SK-N-SH (cell line): ENCODE results near the gene CCDC179. TPM values are rescaled to one million over a fixed set of nuclear protein-coding genes. Genes with fewer than 3 reads are reported as not detected.

Source experiments
- CTCF ChIA-PET: fragments of 300-600, 350-600 bp; formaldehyde crosslinking; extraction: SDS; loops from one replicate; lab custom pipeline; 2021; lab: Yijun Ruan, JAX
- POLR2A ChIA-PET: fragments of 350-600 bp; sonication (Branson Sonifier 250); formaldehyde crosslinking; extraction: SDS; loops from one replicate; lab custom pipeline; 2020; ENCODE audit warnings: antibody characterized with exemption, inconsistent platforms; lab: Yijun Ruan, JAX
- DNase-seq: peaks from one replicate; pipeline ENCODE4 v3.0.0; 2012
- H2AFZ ChIP-seq: fragments of 200-600 bp; sonication (generic); 2 replicates; pipeline ENCODE4 v1.8.1; 2016; ENCODE audit warnings: antibody characterized with exemption, mild to moderate bottlenecking, low read depth
- H3F3A ChIP-seq: fragments of 200-600 bp; sonication (generic); replicated peaks from 2 replicates; pipeline ENCODE3; 2016; ENCODE audit warnings: antibody characterized with exemption, mild to moderate bottlenecking; ENCODE audit not compliant: insufficient read depth
- H3K27ac ChIP-seq, 2 experiments: fragments of 200-500 bp in 1 of 2; fragments of 200-600 bp in 1 of 2; sonication (Bioruptor generic) in 1 of 2; sonication (generic), shearing (Covaris generic) in 1 of 2; 2 replicates each; pipeline versions ENCODE4 v1.5.1 to v1.6.1; 2014 to 2016; ENCODE audit warnings: low read depth in 2 of 2, inconsistent platforms in 1 of 2, low read length in 1 of 2, mild to moderate bottlenecking in 1 of 2, mixed read lengths in 1 of 2
- H3K27me3 ChIP-seq: fragments of 200-600 bp; sonication (generic), shearing (Covaris generic); 2 replicates; pipeline ENCODE4 v1.6.1; 2016; ENCODE audit warnings: mixed run types; ENCODE audit not compliant: insufficient read depth
- H3K36me3 ChIP-seq, 2 experiments: fragments of 200-500 bp in 1 of 2; fragments of 200-600 bp in 1 of 2; sonication (Bioruptor generic) in 1 of 2; sonication (generic) in 1 of 2; replicated peaks in 1 of 2; 2 replicates each; pipeline versions ENCODE3 to v1.5.1; 2014 to 2016; ENCODE audit warnings: low read length in 1 of 2, mild to moderate bottlenecking in 1 of 2; ENCODE audit not compliant: insufficient read depth in 2 of 2, control insufficient read depth in 1 of 2
- H3K4me1 ChIP-seq, 2 experiments: fragments of 200-500 bp in 1 of 2; fragments of 200-600 bp in 1 of 2; sonication (Bioruptor generic) in 1 of 2; sonication (generic), shearing (Covaris generic) in 1 of 2; 2 replicates each; pipeline versions ENCODE4 v1.5.1 to v1.6.1; 2014 to 2016; ENCODE audit warnings: low read depth in 1 of 2, low read length in 1 of 2, mixed run types in 1 of 2; ENCODE audit not compliant: insufficient read depth in 2 of 2, control insufficient read depth in 1 of 2
- H3K4me2 ChIP-seq: fragments of 200-600 bp; sonication (generic), shearing (Covaris generic); 2 replicates; pipeline ENCODE4 v1.6.1; 2017; ENCODE audit warnings: mixed run types
- H3K4me3 ChIP-seq, 2 experiments: fragments of 200-500 bp in 1 of 2; fragments of 200-600 bp in 1 of 2; sonication (Bioruptor generic) in 1 of 2; sonication (generic), shearing (Covaris generic) in 1 of 2; 2 replicates each; pipeline versions ENCODE4 v1.5.1 to v1.8.1; 2014 to 2016; ENCODE audit warnings: low read depth in 2 of 2, inconsistent platforms in 1 of 2, low read length in 1 of 2, mild to moderate bottlenecking in 1 of 2, mixed read lengths in 1 of 2, moderate library complexity in 1 of 2
- H3K79me2 ChIP-seq: fragments of 200-600 bp; sonication (generic); 2 replicates; pipeline ENCODE4 v1.8.1; 2017; ENCODE audit warnings: mild to moderate bottlenecking; ENCODE audit not compliant: insufficient read depth
- H3K9ac ChIP-seq: fragments of 200-600 bp; sonication (generic); 2 replicates; pipeline ENCODE4 v1.6.1; 2017; ENCODE audit warnings: mixed run types
- H3K9me2 ChIP-seq: fragments of 200-600 bp; sonication (generic); 2 replicates; pipeline ENCODE4 v1.6.1; 2017; ENCODE audit warnings: mixed run types
- H3K9me3 ChIP-seq: fragments of 200-600 bp; sonication (generic); 2 replicates; pipeline ENCODE4 v1.6.1; 2017; ENCODE audit warnings: mixed run types, mild to moderate bottlenecking, moderate library complexity
- H4K20me1 ChIP-seq: fragments of 200-600 bp; sonication (generic); 2 replicates; pipeline ENCODE4 v1.6.1; 2017; ENCODE audit warnings: mild to moderate bottlenecking, mixed run types; ENCODE audit not compliant: insufficient read depth
- CTCF ChIP-seq: fragments of 200-600 bp; sonication (generic); IDR thresholded peaks from 2 replicates; pipeline ENCODE4 v1.6.1; 2017; ENCODE audit warnings: antibody characterized with exemption, mild to moderate bottlenecking, moderate library complexity
- EZH2phosphoT487 ChIP-seq: fragments of 200-600 bp; sonication (generic); IDR thresholded peaks from 2 replicates; pipeline ENCODE4 v1.6.1; 2017; ENCODE audit warnings: low read depth, mixed run types, mild to moderate bottlenecking, antibody characterized with exemption, moderate library complexity, borderline replicate concordance
- FOSL2 ChIP-seq: IDR thresholded peaks from 2 replicates; pipeline ENCODE4 v1.4.0; 2012; ENCODE audit warnings: low read depth, mild to moderate bottlenecking, moderate library complexity, borderline replicate concordance
- FOXM1 ChIP-seq: IDR thresholded peaks from 2 replicates; pipeline ENCODE4 v1.4.0; 2012; ENCODE audit warnings: low read depth, mild to moderate bottlenecking
- GATA2 ChIP-seq: sonication (generic); formaldehyde crosslinking; IDR thresholded peaks from 2 replicates; pipeline ENCODE4 v1.5.0; 2020; ENCODE audit warnings: mild to moderate bottlenecking, missing genetic modification reagents
- NFIC ChIP-seq: IDR thresholded peaks from 2 replicates; pipeline ENCODE4 v1.4.0; 2012; ENCODE audit warnings: borderline replicate concordance
- NRF1 ChIP-seq: IDR thresholded peaks from 2 replicates; pipeline ENCODE4 v1.6.1; 2012; ENCODE audit warnings: low read depth, mild to moderate bottlenecking, low read length
- RCOR1 ChIP-seq: fragments of 150-350 bp; IDR thresholded peaks from 2 replicates; pipeline ENCODE4 v1.6.1; 2017; ENCODE audit warnings: antibody characterized with exemption, low read length
- REST ChIP-seq: IDR thresholded peaks from 2 replicates; pipeline ENCODE4 v1.6.1; 2012; ENCODE audit warnings: mild to moderate bottlenecking, low read depth, low read length, moderate library complexity
- TEAD4 ChIP-seq: IDR thresholded peaks from 2 replicates; pipeline ENCODE4 v1.4.0; 2012; ENCODE audit warnings: mild to moderate bottlenecking, borderline replicate concordance; ENCODE audit not compliant: insufficient read depth
- USF2 ChIP-seq: fragments of 150-350 bp; IDR thresholded peaks from 2 replicates; pipeline ENCODE4 v1.6.1; 2017; ENCODE audit warnings: antibody characterized with exemption, low read length, low read depth, borderline replicate concordance
- WGBS: methylation state at CpG from one replicate; pipeline ENCODE4 v1.1.6; 2017; ENCODE audit warnings: low lambda C conversion rate; 5-methylcytosine and 5-hydroxymethylcytosine counted together
- polyA plus RNA-seq, 3 experiments: library from polyadenylated mRNA; depleted of rRNA; stranded (reverse); fragments of >200 nt; gene quantifications; 2 replicates each; pipeline ENCODE4 v1.2.3, GENCODE V29; 2012
- TF ChIP-seq, protein P1 (sequence below): IDR thresholded peaks from 2 replicates; pipeline ENCODE4 v1.4.0; 2012; ENCODE audit warnings: low read depth

Gene CCDC179
- polyA plus RNA-seq, 1 of the 3 experiments (the other 2 are of a cell fraction) = not detected

- H3K79me2 ChIP-seq = no peaks in the 10 kb centered on the region
- H2AFZ ChIP-seq = no peak overlapping the region
- WGBS = 49% methylated on average over 2 of the region's 2 CpGs
- H3K4me1 ChIP-seq = no peaks in the 10 kb centered on the region
- CTCF ChIA-PET = no interaction called here
- H3K27me3 ChIP-seq = no peaks in the 10 kb centered on the region
- no peak overlapping the region for H3K4me3 ChIP-seq
- no peak overlapping the region for H3K4me2 ChIP-seq
- H3K9me2 ChIP-seq = no peaks in the 10 kb centered on the region
- no peak overlapping the region for H3K9ac ChIP-seq
- H3K27ac ChIP-seq = no peak overlapping the region
- DNase-seq = no peak
- no peaks in the 10 kb centered on the region for H3K9me3 ChIP-seq
- POLR2A ChIA-PET = no interaction called here
- no peaks in the 10 kb centered on the region for H4K20me1 ChIP-seq
- no peaks in the 10 kb centered on the region for H3K36me3 ChIP-seq
- TF ChIP-seq NFIC (no peak), TEAD4 (no peak), CTCF (no peak), FOSL2 (no peak), REST (no peak), EZH2phosphoT487 (no peak), USF2 (no peak), RCOR1 (no peak), NRF1 (no peak), GATA2 (CRISPR knock-in tag) (no peak), FOXM1 (no peak)
- TF ChIP-seq, protein P1, sequence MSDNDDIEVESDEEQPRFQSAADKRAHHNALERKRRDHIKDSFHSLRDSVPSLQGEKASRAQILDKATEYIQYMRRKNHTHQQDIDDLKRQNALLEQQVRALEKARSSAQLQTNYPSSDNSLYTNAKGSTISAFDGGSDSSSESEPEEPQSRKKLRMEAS = no peak
- no peaks in the 10 kb centered on the region for H3F3A ChIP-seq
These were observed 19.4 kb upstream of the CCDC179 start for GRCh38 chr11:22879630-22880029.
